Thoracic aorta (tissue), 2 donors: Measurements from ENCODE around the gene GALNT17. TPM values are rescaled to one million over a fixed set of nuclear protein-coding genes. Genes with fewer than 3 reads are reported as not detected.

Experiments
- ATAC-seq: fragments of 150-250 bp; one replicate; pipeline ENCODE4 v1.8.0; 2017; ENCODE audit warnings: low read depth; ENCODE audit not compliant: insufficient number of reproducible peaks, low FRiP score
- DNase-seq: peaks from one replicate; pipeline ENCODE4 v3.0.0-alpha.2; 2020; ENCODE audit warnings: low spot score
- H3K27ac ChIP-seq, 2 donors: fragments of 200-600 bp; sonication (generic); 1 replicate in 1 of 2; 2 replicates in 1 of 2; pipeline ENCODE4 v1.5.1; 2016; ENCODE audit warnings: mild to moderate bottlenecking in 2 of 2, moderate library complexity in 2 of 2
- H3K27me3 ChIP-seq: fragments of 200-600 bp; sonication (generic); replicated peaks from 2 replicates; pipeline ENCODE4 v1.6.0; 2016; ENCODE audit warnings: mild to moderate bottlenecking; ENCODE audit not compliant: insufficient read depth
- H3K36me3 ChIP-seq: fragments of 200-600 bp; sonication (generic); one replicate; pipeline ENCODE4 v1.5.1; 2016
- H3K4me1 ChIP-seq, 2 donors: fragments of 200-600 bp; sonication (generic); 1 replicate in 1 of 2; 2 replicates in 1 of 2; pipeline versions ENCODE4 v1.5.1 to v1.6.0; 2016; ENCODE audit warnings: low read depth in 2 of 2, mild to moderate bottlenecking in 1 of 2; ENCODE audit not compliant: control insufficient read depth in 1 of 2
- H3K4me3 ChIP-seq: fragments of 200-600 bp; sonication (generic); 2 replicates; pipeline ENCODE4 v1.5.1; 2016; ENCODE audit warnings: mild to moderate bottlenecking
- H3K9me3 ChIP-seq: fragments of 200-600 bp; sonication (generic); 2 replicates; pipeline ENCODE4 v1.5.1; 2016
- CTCF ChIP-seq: fragments of 200-600 bp; sonication (generic); IDR thresholded peaks from one replicate; pipeline ENCODE4 v1.5.1; 2019; ENCODE audit warnings: antibody characterized with exemption
- total RNA-seq, 2 donors: library from RNA; depleted of rRNA; stranded (reverse); fragments of >200 nt; gene quantifications; one replicate each; pipeline versions ENCODE4 v1.1.0 to v1.2.3, GENCODE V29; 2016

Gene GALNT17
- total RNA-seq, 2 donors from 2014 or later = 17.6 to 20.8 TPM

- Histone ChIP-seq H3K27me3 (no peaks in the 10 kb centered on the region), H3K4me3 (no peak overlapping the region), H3K9me3 (no peaks in the 10 kb centered on the region), H3K36me3 (no peaks in the 10 kb centered on the region), H3K27ac (no peak overlapping the region), H3K4me1 (peaks cover 0 to 22% of the 10 kb centered on the region in 2 donors)
- ATAC-seq (no peak), DNase-seq (no peak)
- TF ChIP-seq CTCF = no peak
These were observed 169.2 kb downstream of the GALNT17 start for GRCh38 chr7:71301167-71301566.

GRCh38 chr7:71303566-71303965 is 171.6 kb downstream of the GALNT17 start:
- Histone ChIP-seq H3K27ac (peak overlapping the region in 1 of 2 donors; percentile 5), H3K9me3 (no peaks in the 10 kb centered on the region), H3K4me3 (no peak overlapping the region), H3K4me1 (peaks cover 0 to 38% of the 10 kb centered on the region in 2 donors), H3K27me3 (no peaks in the 10 kb centered on the region), H3K36me3 (no peaks in the 10 kb centered on the region)
- DNase-seq (no peak), ATAC-seq (no peak)
- TF ChIP-seq CTCF = no peak

- peak overlapping the region; percentile 48 for H3K4me3 ChIP-seq
- peaks cover 8 to 71% of the 10 kb centered on the region in 2 donors for H3K4me1 ChIP-seq
- no peaks in the 10 kb centered on the region for H3K9me3 ChIP-seq
- TF ChIP-seq CTCF = no peak
- no peaks in the 10 kb centered on the region for H3K27me3 ChIP-seq
- peak overlapping the region; percentile 95 for H3K27ac ChIP-seq
- no peaks in the 10 kb centered on the region for H3K36me3 ChIP-seq
- DNase-seq (peak; percentile 18), ATAC-seq (peak; percentile 92)
These were observed 176.2 kb downstream of the GALNT17 start for GRCh38 chr7:71308096-71308495.

- no peak for TF ChIP-seq CTCF
- Histone ChIP-seq H3K9me3 (no peaks in the 10 kb centered on the region), H3K4me1 (peaks cover 8 to 54% of the 10 kb centered on the region in 2 donors), H3K4me3 (no peak overlapping the region), H3K36me3 (no peaks in the 10 kb centered on the region), H3K27me3 (no peaks in the 10 kb centered on the region), H3K27ac (peak overlapping the region; percentile 68 to 95)
- DNase-seq (no peak), ATAC-seq (no peak)
These were observed 179.6 kb downstream of the GALNT17 start for GRCh38 chr7:71311576-71311975.

- Histone ChIP-seq H3K27ac (no peak overlapping the region), H3K4me1 (peaks cover 8 to 42% of the 10 kb centered on the region in 2 donors), H3K9me3 (no peaks in the 10 kb centered on the region), H3K27me3 (no peaks in the 10 kb centered on the region), H3K4me3 (no peak overlapping the region), H3K36me3 (no peaks in the 10 kb centered on the region)
- TF ChIP-seq CTCF = no peak
- ATAC-seq (no peak), DNase-seq (no peak)
These were observed 181.0 kb downstream of the GALNT17 start for GRCh38 chr7:71312755-71313490.
